NCI-H2196 (cell line): ENCODE data around the gene H2BK1.

ENCODE experiments used
- DNase-seq: peaks from one replicate; lab custom pipeline; 2025; ENCODE audit not compliant: unreplicated experiment; lab: John Stamatoyannopoulos, UW

Gene H2BK1

GRCh38 chr7:151210087-151210854 lies at the start of gene H2BK1:
Gene H2BK1 (minus strand): TSS chr7:151210488. CDS start chr7:151210318, 170 bp downstream.
- no peak for DNase-seq

- no peak for DNase-seq
These were observed 47.7 kb upstream of the H2BK1 start for GRCh38 chr7:151257990-151258389.

GRCh38 chr7:151256410-151257045 lies 46.2 kb upstream of the H2BK1 start:
- DNase-seq, result no peak

- no peak for DNase-seq
These were observed 45.1 kb upstream of the H2BK1 start for GRCh38 chr7:151255390-151255789.

- DNase-seq, result no peak
These were observed 44.6 kb upstream of the H2BK1 start for GRCh38 chr7:151254851-151255250.

GRCh38 chr7:151254316-151254715 lies 44.0 kb upstream of the H2BK1 start:
- DNase-seq, result no peak

DNA sequence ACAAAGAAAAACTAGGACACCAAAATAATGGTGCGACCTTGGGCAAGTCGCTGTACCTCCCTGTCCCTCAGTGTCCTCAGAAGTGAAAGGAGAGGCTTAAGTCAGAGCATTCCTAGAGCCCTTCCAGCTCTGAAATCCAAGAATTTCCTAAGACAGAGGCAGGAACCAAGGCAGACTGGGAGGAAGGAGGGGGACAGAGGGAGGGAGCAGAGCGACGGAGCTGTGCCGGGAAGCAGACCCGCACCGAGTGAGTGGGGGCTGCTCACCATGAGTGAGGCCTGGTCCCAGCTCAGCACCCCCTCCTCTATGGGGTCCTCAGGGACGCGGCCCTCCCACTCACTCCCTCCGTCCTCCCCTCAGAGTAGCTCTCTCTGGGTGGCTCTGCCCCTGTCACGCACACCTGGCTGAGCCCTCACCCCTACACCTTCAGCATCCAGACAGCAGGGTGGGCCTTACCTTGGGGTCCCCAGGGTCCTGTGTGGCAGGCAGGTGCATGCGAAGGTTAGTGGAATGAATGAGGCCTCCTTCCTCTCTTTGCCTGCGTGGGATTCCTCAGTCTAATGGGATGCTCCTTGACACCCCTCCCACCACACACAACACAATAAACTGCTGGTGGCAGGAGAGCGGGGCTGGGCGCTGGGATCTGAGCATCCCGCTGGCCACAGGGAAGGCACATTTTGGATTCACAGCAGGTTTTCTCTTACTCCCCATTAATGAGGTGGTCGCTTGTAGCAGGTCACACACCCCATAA lies 42.8 kb upstream of the H2BK1 start:
- DNase-seq, result no peak

- no peak for DNase-seq
These were observed 42.2 kb upstream of the H2BK1 start for GRCh38 chr7:151252561-151252835.

DNA sequence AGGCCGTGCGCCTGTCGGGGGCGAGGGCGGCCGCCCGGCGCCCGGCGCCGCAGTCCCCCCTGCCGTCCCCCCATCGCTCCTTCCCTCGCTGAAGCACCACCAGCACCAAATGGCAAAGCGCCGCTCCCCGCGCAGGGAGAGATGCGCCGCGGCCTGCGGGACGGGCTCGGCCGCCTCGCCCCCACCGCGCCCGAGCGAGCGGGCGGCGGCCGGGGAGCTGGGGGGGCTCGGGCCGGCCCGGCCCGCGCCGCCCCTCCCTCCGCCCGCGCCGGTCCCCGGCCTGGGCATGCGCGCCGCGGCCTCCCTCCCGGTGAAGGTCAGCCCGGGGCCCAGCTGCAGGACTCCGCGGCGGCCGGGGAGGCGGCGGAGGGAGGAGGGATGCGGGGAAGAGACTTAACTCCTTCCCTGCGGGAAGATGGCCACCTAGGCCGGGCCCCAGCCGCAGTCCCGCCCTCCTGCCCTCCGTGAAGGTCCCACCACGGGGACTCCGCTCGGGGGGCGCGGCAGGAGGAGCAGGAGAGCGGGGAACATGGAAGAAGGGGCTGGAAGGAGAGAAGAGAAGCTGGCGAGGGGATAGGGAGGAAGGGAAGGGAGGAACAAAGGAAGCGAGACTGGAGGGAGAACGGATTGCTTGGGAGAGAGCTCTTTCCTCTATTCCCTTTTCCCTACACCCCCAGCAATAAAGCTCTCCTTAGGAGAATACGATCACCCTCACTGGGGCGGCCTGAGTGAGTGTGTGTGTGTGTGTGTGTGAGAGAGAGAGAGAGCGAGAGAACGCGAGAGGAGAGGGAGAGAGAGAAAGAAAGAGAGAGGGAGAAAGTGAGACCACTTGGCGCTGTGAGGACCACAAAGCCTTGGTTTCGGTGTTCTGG lies 41.6 kb upstream of the H2BK1 start:
- peak; percentile 46 for DNase-seq

DNA sequence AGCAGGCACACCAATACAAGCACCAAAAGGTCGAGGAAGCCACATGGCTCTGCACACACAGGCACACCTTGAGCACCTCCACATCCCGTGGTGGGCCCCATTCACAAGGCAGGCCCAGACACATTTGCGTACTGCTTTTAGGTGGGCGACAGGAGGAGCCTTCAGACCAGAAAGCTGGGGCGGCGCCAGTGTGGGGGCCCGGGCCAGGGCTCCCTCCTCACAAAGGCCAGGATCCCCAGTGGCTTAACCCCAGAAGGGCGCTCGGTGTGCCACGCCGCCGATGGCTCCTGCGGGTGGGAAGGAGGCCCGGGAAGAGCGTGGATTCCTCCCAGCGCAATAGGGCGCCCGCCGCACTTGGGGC lies 41.0 kb upstream of the H2BK1 start:
- DNase-seq, result no peak

- DNase-seq, result no peak
These were observed 40.2 kb upstream of the H2BK1 start for GRCh38 chr7:151250181-151251132.

GRCh38 chr7:151249732-151250072 lies 39.4 kb upstream of the H2BK1 start:
- DNase-seq, result peak; percentile 18

- no peak for DNase-seq
These were observed 38.9 kb upstream of the H2BK1 start for GRCh38 chr7:151249034-151249731.

DNA sequence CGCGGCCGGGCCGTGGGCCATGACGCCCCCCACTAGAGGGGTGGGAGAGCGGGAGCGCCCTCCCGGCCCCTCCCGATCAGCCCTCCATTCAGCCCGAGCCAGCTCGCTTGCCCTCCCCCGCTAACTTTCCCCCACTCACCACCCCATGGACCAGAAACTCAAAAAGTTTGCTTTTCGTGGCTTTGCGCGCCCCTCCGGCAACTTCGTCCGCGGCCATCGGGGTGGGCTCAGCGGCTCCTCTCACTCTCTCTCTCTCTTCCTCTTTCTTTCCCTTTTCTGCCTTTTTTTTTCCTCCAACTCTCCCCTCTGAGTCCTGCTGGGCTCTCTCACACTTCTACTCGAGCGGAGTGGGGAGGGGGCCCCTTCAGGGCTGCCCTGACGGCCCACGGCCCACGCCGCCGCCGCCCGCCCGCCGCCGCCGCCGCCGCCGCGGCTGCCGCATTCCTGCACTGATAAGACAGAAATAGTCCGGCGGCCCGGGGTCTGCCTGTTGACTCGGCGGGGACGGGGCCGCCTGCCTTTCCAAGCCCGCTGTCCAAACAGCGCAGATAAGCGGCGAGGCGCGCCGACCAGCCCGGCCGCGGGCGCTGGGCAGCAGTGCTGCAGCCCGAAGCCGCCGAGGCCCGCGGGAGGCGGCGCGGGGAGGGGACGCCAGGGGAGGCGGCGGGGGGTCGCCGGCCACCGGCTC lies 38.2 kb upstream of the H2BK1 start, which contains the start of gene SMARCD3:
SMARCD3 (minus strand) TSS at position 349 of the 688 bp plus-strand sequence; CDS start at position 217, 132 bp downstream.
- DNase-seq, result no peak

GRCh38 chr7:151247611-151248345 lies 37.5 kb upstream of the H2BK1 start:
- DNase-seq, result no peak

GRCh38 chr7:151246851-151247580 lies 36.7 kb upstream of the H2BK1 start:
- DNase-seq, result no peak

DNA sequence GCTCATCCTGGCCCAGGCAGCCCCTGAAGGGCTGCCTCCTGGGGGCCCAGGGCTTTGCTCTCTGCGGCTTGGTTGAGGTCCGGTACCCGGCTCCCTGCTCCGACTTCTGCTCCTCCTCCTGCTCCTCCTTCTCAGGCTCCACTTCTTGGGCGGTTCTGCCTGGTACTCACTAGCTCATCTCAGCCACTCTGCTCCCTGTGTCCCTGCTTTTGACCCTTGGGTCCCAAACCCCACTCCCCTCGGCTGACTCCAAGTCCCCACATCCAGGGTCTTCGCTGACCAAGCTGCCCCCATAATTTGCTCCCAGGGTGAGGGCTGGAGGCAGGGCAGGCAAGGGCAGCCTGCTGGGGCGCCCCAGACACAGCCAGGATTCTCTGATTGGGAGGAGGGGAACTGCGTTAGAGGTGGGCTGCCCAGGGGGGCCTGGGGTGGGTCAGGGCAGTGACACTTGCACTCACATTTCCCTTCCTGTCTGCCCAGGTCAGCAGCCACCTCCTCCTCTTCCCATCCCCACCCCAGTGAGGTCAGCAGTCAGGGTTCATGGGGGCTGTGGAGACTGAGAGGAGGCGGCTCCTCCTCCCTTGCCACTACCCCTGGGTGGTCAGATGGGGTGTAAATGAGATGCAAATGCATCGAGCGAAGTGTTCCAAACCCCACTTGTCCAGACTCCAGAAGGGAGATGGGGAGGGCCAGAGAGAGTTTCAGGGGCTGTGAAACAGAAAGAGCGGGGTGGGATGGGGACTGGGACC lies 36.0 kb upstream of the H2BK1 start:
- DNase-seq, result no peak
